ENCODE measurements around the gene PDE8B.
"Not testable (repeated sequence)": the region's sequence is repeated elsewhere in the genome, so short reads cannot be mapped to it uniquely, and the experiment has no call there.

Gene PDE8B

GRCh38 chr5:77461287-77461686, 250.8 kb downstream of the PDE8B start:
- TF ChIP-seq, protein P1, sequence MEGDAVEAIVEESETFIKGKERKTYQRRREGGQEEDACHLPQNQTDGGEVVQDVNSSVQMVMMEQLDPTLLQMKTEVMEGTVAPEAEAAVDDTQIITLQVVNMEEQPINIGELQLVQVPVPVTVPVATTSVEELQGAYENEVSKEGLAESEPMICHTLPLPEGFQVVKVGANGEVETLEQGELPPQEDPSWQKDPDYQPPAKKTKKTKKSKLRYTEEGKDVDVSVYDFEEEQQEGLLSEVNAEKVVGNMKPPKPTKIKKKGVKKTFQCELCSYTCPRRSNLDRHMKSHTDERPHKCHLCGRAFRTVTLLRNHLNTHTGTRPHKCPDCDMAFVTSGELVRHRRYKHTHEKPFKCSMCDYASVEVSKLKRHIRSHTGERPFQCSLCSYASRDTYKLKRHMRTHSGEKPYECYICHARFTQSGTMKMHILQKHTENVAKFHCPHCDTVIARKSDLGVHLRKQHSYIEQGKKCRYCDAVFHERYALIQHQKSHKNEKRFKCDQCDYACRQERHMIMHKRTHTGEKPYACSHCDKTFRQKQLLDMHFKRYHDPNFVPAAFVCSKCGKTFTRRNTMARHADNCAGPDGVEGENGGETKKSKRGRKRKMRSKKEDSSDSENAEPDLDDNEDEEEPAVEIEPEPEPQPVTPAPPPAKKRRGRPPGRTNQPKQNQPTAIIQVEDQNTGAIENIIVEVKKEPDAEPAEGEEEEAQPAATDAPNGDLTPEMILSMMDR (IDR thresholded peaks at IDR 0.05; ENCODE audit: borderline replicate concordance, control extremely low read depth, extremely low read depth, insufficient read depth, missing control alignments) = no peak
- in situ Hi-C loops (cut with MboI; ENCODE audit: low sequenced_read_pairs, unreplicated experiment) = no loop called here
- DNase-seq (ENCODE audit: low spot score) = no peak

- in situ Hi-C loops (cut with MboI; ENCODE audit: low sequenced_read_pairs, unreplicated experiment) = no loop called here
- no peak for DNase-seq (ENCODE audit: low spot score)
- TF ChIP-seq, protein P1 (IDR thresholded peaks at IDR 0.05; ENCODE audit: borderline replicate concordance, control extremely low read depth, extremely low read depth, insufficient read depth, missing control alignments) = no peak
These were observed 253.4 kb downstream of the PDE8B start for GRCh38 chr5:77463905-77464304.

GRCh38 chr5:77468875-77469274, 258.4 kb downstream of the PDE8B start:
- DNase-seq (ENCODE audit: low spot score); in situ Hi-C loops (cut with MboI; ENCODE audit: low sequenced_read_pairs, unreplicated experiment): not testable (repeated sequence)

DNA sequence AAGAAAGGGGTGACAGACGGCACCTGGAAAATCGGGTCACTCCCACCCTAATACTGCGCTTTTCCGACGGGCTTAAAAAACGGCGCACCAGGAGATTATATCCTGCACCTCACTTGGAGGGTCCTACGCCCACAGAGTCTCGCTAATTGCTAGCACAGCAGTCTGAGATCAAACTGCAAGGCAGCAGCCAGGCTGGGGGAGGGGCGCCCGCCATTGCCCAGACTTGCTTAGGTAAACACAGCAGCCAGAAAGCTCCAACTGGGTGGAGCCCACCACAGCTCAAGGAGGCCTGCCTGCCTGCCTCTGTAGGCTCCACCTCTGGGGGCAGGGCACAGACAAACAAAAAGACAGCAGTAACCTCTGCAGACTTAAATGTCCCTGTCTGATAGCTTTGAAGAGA, 264.6 kb downstream of the PDE8B start:
- in situ Hi-C loops (cut with MboI; ENCODE audit: low sequenced_read_pairs, unreplicated experiment); DNase-seq (ENCODE audit: low spot score): not testable (repeated sequence)
